GM12864 (cell line): ENCODE data around the gene DENND6B.

Experiments used
- DNase-seq: peaks from one replicate; pipeline ENCODE4 v3.0.0-alpha.2; 2011; ENCODE audit warnings: low read depth
- H3K4me3 ChIP-seq: 2 replicates; pipeline ENCODE4 v1.5.1; 2011; ENCODE audit warnings: mild to moderate bottlenecking, low read depth, low read length, control low read depth
- TF ChIP-seq, protein P1 (sequence below): IDR thresholded peaks from 2 replicates; pipeline ENCODE4 v1.5.1; 2011; ENCODE audit warnings: low read depth, mild to moderate bottlenecking, moderate library complexity, low read length, control low read depth, inconsistent platforms; ENCODE audit errors: missing control alignments

The DENND6B gene

DNA sequence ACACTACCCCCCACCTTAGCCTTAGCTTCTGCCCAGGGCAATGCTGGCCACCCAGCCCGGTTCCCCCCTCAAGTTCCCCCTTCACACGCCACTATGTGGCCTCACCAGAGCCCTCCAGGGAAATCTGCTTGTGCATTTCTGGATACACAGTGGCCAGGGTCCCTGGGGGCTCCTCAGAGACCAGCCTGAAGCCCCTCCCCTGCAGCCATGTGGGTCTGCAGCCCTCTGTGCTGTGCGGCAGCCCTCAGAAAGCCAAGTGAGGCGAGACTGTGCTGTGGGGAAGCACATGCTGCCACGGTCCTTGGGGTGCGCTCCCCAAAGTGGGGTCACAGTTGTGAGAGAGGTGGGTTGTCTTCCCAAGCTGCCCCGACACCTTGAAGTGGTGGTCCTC lies 17.2 kb downstream of the DENND6B start:
- DNase-seq = no peak
- no peak overlapping the region for H3K4me3 ChIP-seq
- TF ChIP-seq, protein P1, sequence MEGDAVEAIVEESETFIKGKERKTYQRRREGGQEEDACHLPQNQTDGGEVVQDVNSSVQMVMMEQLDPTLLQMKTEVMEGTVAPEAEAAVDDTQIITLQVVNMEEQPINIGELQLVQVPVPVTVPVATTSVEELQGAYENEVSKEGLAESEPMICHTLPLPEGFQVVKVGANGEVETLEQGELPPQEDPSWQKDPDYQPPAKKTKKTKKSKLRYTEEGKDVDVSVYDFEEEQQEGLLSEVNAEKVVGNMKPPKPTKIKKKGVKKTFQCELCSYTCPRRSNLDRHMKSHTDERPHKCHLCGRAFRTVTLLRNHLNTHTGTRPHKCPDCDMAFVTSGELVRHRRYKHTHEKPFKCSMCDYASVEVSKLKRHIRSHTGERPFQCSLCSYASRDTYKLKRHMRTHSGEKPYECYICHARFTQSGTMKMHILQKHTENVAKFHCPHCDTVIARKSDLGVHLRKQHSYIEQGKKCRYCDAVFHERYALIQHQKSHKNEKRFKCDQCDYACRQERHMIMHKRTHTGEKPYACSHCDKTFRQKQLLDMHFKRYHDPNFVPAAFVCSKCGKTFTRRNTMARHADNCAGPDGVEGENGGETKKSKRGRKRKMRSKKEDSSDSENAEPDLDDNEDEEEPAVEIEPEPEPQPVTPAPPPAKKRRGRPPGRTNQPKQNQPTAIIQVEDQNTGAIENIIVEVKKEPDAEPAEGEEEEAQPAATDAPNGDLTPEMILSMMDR = no peak

DNA sequence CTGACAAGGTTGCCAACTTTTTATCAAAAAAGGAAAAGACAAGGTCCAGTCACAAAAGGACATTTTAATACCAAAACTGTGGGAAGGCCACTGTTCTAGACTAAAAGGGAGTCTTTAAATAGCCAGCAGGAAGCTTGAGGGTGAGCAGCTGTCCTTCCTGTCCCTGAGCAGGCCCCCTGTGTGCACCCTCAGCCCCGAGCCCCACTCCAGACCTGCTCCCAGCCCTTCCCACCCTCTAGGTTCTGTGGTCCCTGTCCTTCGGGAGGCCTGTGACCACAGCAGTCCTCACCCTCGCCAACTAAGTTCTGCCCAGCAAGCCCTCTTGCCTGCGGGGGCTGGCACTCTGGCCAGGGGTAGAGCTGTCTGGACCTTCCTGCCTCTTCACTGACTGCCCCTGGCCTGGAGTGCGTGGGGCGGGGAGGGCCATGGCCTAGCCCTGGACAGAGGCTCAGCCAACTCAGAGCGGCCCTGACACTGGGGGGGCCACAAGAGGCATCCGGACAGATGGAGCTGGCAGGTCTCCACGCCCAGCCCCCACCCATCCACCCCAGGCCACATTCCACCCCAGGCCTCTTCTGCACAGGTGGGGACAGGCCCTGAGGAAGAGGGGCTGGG lies 17.7 kb downstream of the DENND6B start:
- DNase-seq = no peak
- TF ChIP-seq, protein P1 = no peak
- no peak overlapping the region for H3K4me3 ChIP-seq

DNA sequence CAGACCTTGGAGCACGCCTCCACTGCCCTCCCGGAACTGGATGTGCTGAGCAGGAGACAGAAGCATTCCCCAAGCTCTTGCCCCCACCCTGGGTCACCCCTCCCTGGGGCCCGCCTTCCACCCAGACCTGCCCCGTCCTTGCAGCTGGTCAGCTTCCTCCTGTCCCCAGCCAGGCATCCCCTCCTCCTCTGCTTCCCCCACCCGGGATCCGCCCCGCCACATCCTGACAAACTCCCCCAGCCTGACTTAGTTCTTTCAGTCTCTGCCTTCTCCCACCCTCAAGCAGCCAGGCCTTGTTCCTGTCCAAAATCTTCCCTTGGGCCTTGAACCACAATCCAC lies 18.2 kb downstream of the DENND6B start:
- H3K4me3 ChIP-seq = no peak overlapping the region
- no peak for DNase-seq
- TF ChIP-seq, protein P1 = no peak

DNA sequence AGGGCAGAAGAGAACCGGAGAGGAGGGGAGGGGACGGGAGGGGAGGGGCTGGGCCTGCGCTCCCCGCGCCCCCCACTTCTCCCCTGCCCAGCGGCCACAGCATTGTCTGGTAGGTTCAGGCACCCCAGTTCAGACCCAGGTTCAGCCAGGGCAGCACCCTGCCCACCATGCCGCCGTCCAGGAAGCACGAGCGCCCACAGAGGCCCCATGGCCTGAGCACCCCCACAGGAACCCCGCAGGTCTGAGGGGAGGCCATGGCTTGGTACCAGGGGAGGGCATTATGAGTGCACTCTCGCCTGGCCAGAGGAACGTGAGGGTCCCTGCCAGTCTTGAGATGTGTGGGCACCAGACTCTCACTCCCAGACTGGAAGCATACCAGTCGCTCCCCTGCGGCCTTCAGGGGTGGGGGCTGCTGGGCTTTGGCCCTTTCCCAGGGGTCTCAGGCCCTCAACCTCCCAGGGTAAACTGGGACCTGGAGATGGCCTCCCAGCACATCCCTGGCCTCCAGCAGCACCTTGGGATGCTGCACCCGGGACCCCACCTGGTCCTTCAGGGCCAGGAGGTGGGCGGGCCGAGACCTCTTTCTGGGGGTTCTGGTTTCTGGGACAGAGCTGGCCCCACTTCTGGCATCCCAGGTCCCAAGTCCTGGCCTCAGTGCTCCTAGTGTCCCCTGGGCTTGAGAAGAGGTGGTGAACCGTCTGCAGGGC lies 18.8 kb downstream of the DENND6B start:
- DNase-seq = no peak
- TF ChIP-seq, protein P1 = no peak
- peak overlapping the region; percentile 6; the same call in 1 of the 2 replicates for H3K4me3 ChIP-seq

DNA sequence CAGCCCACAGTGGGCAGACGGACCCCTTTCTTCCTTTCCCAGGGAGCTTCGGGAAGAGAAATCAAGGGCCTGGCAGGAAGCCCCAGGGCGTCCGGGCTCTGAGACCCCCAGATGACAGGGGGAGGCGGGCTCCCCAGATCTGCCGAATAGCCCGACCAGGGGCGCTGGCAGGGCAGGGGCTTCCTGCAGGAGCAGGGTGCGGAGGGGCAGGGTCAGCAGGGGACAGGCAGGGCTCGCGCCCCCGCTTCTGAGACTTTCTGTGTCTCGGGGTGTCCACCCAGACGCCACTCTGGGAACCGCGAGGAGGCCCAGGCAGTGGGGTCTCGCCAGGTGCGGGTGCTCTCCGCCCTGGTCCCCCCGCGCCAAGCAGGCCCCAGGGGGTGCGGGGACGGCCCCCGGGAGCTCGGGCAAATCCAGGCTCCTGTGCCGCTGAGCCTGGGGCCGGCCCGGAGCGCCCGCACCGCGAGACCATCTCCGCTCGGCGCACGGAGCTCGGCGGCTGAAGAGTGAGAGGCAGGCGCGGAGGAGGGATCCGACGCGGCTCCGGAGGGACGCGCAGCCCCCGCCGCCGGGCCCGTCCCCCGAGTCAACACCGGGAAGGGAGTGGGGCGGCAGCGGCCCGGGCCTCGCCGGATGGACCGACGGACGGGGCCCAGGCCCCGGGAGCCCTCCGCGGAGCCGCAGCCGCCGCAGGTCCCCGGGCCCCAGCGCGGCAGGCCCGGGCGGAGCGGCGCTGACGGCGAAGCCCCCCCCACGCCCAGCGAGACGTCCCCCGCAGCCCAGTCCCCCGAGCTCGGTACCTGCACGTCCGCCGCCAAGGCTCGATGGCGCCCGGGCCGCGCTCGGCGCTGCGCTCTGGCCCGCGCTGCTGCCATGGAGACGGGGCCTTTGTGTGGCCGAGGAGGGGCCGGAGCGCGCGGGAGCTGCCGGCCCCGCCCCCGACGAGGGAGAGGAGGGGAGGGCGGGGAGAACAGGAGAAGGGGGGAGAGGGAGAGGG lies 19.8 kb downstream of the DENND6B start, which contains the start of gene PLXNB2:
PLXNB2 (minus strand) TSS at position 894 of the 997 bp plus-strand sequence. CDS start 17,062 bp downstream, outside the sequence.
- TF ChIP-seq, protein P1 = no peak
- peak within 1 kb of the TSS; percentile 71 for H3K4me3 ChIP-seq
- DNase-seq = peak; percentile 39

DNA sequence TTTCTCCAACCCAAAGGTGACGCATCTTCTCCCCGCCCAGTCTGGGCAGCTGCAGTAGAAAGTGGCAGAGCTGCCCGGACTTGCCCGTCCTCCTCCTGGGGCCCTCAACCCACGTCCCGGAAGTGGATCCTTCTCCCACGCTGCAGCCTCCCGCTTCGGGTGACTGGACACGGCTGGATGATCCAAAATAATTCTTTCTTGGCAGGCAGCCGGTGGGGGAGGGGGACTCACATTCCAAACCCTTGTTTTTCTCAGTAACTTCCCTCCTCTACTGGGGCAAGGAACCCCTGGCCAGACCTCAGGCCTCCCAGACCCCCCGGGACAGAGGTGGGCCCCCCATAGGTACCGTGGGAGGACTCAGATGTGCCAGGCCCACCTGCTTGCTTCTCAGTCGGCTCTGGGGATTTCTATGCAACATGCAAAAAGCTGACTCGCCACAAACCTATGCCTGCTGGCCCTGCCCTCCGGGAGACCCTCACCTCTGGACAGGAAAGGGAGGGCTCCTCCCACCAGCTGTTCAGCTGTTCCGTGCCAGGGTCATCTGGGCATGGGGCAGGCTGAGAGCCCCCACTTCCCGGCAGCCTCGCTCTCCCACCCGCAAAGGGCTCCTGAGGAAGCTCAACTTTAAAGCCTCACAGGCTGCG lies 20.8 kb downstream of the DENND6B start:
- peak overlapping the region; percentile 71 for H3K4me3 ChIP-seq
- TF ChIP-seq, protein P1 = no peak
- no peak for DNase-seq
